Measurements from ENCODE around the gene FEM1B.

GRCh38 chr15:68326711-68327354 lies 49.3 kb downstream of the FEM1B start:
- TF ChIP-seq CTCF (conservative IDR thresholded peaks at IDR 0.05; ENCODE audit: low read length) (no peak), EZH2phosphoT487 (IDR thresholded peaks at IDR 0.05; ENCODE audit: borderline replicate concordance, low read depth, low read length) (no peak)

Data from OCI-LY7 (cell line).